Putamen (tissue), 1 donor: ENCODE results near the gene RAB3C.
A peak's percentile ranks its signal among the peaks of the same experiment; 100 is the strongest.

ENCODE experiments used
- DNase-seq: peaks from one replicate; pipeline ENCODE4 v3.0.0-alpha.2; 2016; ENCODE audit warnings: low spot score

RAB3C gene

GRCh38 chr5:58886315-58887207 is 303.7 kb downstream of the RAB3C start:
- peak; percentile 49 for DNase-seq

DNA sequence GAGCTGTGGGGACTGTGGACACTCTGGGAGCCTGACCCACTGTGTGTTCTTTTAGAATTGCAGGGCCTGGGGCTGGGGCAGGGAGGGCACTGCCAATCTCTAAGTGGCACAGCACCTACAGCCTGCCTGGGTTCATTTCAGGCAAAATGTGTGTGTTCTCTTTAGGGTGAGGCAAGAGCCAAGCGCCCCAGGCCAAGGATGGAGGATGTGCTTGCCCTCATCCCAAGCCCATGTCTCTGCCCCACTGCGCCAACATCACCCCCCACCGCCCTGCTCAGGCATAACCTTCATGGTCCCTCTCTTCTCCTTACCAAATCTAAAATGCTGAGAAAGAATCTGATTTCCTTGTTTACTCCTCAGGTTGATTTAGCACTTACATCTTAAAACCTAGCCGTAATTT is 304.4 kb downstream of the RAB3C start:
- no peak for DNase-seq

GRCh38 chr5:58887721-58888409 is 305.0 kb downstream of the RAB3C start:
- no peak for DNase-seq

GRCh38 chr5:58890265-58890664 is 307.4 kb downstream of the RAB3C start:
- no peak for DNase-seq

DNA sequence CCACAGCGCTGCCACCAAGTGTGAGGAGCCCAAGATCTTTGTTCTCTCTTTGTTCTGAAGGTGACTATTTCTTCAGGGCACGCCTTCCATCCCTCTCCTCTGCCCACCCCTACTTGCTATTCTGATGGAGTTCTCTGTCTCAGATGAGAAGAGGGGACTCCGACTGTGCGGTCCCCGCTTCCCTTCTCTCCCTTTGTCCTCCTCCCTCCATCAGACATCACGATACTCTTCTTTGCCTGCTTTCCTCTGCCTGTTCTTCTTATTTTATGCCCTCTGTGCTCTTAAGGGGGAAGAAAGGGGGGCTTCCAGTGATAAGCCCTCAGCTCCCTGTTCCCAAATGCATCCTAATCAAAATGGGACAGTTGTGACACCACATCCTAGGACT is 307.8 kb downstream of the RAB3C start:
- DNase-seq = no peak

GRCh38 chr5:58891086-58891970 is 308.5 kb downstream of the RAB3C start:
- peak; percentile 53 for DNase-seq

- no peak for DNase-seq
Observed at GRCh38 chr5:58891971-58892343, 309.1 kb downstream of the RAB3C start.

- no peak for DNase-seq
Observed at GRCh38 chr5:58893551-58893950, 310.7 kb downstream of the RAB3C start.

- DNase-seq = no peak
Observed at GRCh38 chr5:58898006-58898405, 315.1 kb downstream of the RAB3C start.

DNA sequence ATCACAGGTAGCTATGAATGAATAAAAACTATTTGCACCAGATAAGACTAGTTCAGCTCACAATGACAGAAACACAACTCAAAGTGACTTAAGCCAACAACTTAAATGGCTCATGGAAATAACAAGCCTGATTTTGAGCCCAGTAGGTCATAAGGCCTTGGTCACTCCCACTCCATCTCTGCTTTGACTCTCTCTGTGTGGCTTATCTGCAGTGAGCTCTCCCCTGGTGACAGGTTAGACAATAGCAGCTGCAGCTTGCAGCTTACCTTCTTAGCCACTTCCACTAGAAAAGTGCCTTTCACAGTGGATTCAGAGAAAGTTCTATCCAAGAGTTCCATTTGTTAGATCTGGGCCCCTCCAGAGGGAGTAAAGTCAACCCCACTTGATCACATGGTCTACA is 315.7 kb downstream of the RAB3C start:
- no peak for DNase-seq

- DNase-seq = no peak
Observed at GRCh38 chr5:58901271-58901670, 318.4 kb downstream of the RAB3C start.

GRCh38 chr5:58902305-58902704 is 319.4 kb downstream of the RAB3C start:
- no peak for DNase-seq

DNA sequence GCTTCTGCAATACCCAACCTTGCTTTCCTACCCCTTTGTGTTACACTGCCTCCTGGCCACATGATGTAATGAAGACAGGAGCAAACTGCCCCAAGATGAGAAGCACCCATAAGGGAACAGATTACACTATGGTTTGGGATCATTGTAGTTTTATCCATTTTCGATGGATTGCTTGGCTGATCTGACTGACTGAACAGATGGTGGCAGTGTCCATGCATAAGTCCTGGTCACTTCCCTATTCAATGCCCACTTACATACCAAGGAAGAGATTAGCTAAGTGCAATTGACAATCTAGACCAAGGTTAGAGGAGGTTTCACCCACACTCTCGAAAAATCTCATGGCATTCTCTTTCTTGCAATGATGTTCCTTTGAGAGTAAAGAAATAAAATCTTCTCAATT is 319.9 kb downstream of the RAB3C start:
- DNase-seq = no peak

DNA sequence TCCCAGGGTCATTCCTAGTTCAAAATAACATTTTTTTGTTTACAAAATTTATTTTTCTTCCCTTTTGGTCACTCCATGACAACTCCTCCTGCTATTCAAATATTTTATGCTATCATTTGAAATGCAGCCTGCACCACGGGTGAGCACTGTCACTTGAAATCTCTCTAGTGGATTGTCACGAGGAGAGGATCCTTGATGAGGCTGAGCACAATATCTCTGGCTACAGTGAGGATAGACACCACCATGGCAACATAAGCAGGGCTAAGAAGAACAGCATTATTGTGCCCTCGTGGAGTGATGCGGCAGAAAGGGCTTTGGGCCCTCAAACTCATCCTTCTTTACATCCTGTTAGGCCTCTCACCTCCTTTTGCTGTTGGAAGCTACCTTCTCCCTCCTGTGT is 321.9 kb downstream of the RAB3C start:
- no peak for DNase-seq

GRCh38 chr5:58905944-58906343 is 323.1 kb downstream of the RAB3C start:
- DNase-seq = no peak
